ENCODE results near the gene RRBP1. TPM values are rescaled to one million over a fixed set of nuclear protein-coding genes. Genes with fewer than 3 reads are reported as not detected.

The RRBP1 gene
- total and polyA plus RNA-seq, 4 donors = 106 to 208 (median 127) TPM

- peak; percentile 22 to 64 (median 36) for DNase-seq
- Histone ChIP-seq H3K36me3 (ENCODE audit: control insufficient read depth in 4 of 4, insufficient read depth in 4 of 4, low read length in 4 of 4) (peaks cover 17 to 37% (median 32%) of the 10 kb centered on the region in 4 donors), H3K9ac (ENCODE audit: insufficient read depth in 1 of 2, low read length in 2 of 2) (no peak overlapping the region), H3K4me1 (ENCODE audit: control insufficient read depth in 5 of 5, insufficient read depth in 5 of 5, low read length in 5 of 5) (peaks cover 0 to 7% (median 0%) of the 10 kb centered on the region in 5 donors), H3K27ac (ENCODE audit: low read depth in 1 of 2, low read length in 1 of 2) (peak overlapping the region in 1 of 2 donors; percentile 32), H3K9me3 (ENCODE audit: control insufficient read depth in 4 of 4, insufficient read depth in 3 of 4, low read length in 3 of 4) (no peaks in the 10 kb centered on the region), H3K4me3 (no peak overlapping the region), H3K27me3 (ENCODE audit: control insufficient read depth in 3 of 3, insufficient read depth in 3 of 3, low read length in 2 of 3) (no peaks in the 10 kb centered on the region)
- ATAC-seq (ENCODE audit: insufficient read depth, low FRiP score) = peak; percentile 20
- WGBS, 2 donors = 65 to 78% methylated on average over 5 of the region's 5 CpGs
- TF ChIP-seq CTCF (IDR thresholded peaks at IDR 0.05; ENCODE audit: control extremely low read depth, extremely low read depth) = no peak
Measured at GRCh38 chr20:17605131-17605660, 76.8 kb downstream of the RRBP1 start.

- H3K9me3 ChIP-seq (ENCODE audit: control insufficient read depth in 4 of 4, insufficient read depth in 3 of 4, low read length in 3 of 4) = no peaks in the 10 kb centered on the region
- H3K36me3 ChIP-seq (ENCODE audit: control insufficient read depth in 4 of 4, insufficient read depth in 4 of 4, low read length in 4 of 4) = peaks cover 15 to 27% (median 24%) of the 10 kb centered on the region in 4 donors
- 92 to 93% methylated on average over 4 of the region's 4 CpGs for WGBS, 2 donors
- no peak overlapping the region for H3K9ac ChIP-seq (ENCODE audit: insufficient read depth in 1 of 2, low read length in 2 of 2)
- H3K27me3 ChIP-seq (ENCODE audit: control insufficient read depth in 3 of 3, insufficient read depth in 3 of 3, low read length in 2 of 3) = no peaks in the 10 kb centered on the region
- H3K4me3 ChIP-seq = no peak overlapping the region
- ATAC-seq (ENCODE audit: insufficient read depth, low FRiP score) (no peak), DNase-seq (no peak)
- no peak overlapping the region for H3K27ac ChIP-seq (ENCODE audit: low read depth in 1 of 2, low read length in 1 of 2)
- no peak for TF ChIP-seq CTCF (IDR thresholded peaks at IDR 0.05; ENCODE audit: control extremely low read depth, extremely low read depth)
- H3K4me1 ChIP-seq (ENCODE audit: control insufficient read depth in 5 of 5, insufficient read depth in 5 of 5, low read length in 5 of 5) = peaks cover 0 to 7% (median 0%) of the 10 kb centered on the region in 5 donors
Measured at GRCh38 chr20:17602493-17602892, 79.5 kb downstream of the RRBP1 start.

GRCh38 chr20:17601957-17602356 lies 80.1 kb downstream of the RRBP1 start:
- ATAC-seq (ENCODE audit: insufficient read depth, low FRiP score) (no peak), DNase-seq (no peak)
- Histone ChIP-seq H3K27me3 (ENCODE audit: control insufficient read depth in 3 of 3, insufficient read depth in 3 of 3, low read length in 2 of 3) (no peaks in the 10 kb centered on the region), H3K4me1 (ENCODE audit: control insufficient read depth in 5 of 5, insufficient read depth in 5 of 5, low read length in 5 of 5) (peaks cover 0 to 7% (median 0%) of the 10 kb centered on the region in 5 donors), H3K9me3 (ENCODE audit: control insufficient read depth in 4 of 4, insufficient read depth in 3 of 4, low read length in 3 of 4) (no peaks in the 10 kb centered on the region), H3K36me3 (ENCODE audit: control insufficient read depth in 4 of 4, insufficient read depth in 4 of 4, low read length in 4 of 4) (peaks cover 15 to 27% (median 23%) of the 10 kb centered on the region in 4 donors), H3K4me3 (no peak overlapping the region), H3K27ac (ENCODE audit: low read depth in 1 of 2, low read length in 1 of 2) (peak overlapping the region in 1 of 2 donors; percentile 17), H3K9ac (ENCODE audit: insufficient read depth in 1 of 2, low read length in 2 of 2) (no peak overlapping the region)
- WGBS, 2 donors = 74 to 76% methylated on average over 4 of the region's 4 CpGs
- TF ChIP-seq CTCF (IDR thresholded peaks at IDR 0.05; ENCODE audit: control extremely low read depth, extremely low read depth) = no peak
